Osteocyte (in vitro differentiated cells): ENCODE results near the gene YOD1. TPM values are rescaled to one million over a fixed set of nuclear protein-coding genes. Genes with fewer than 3 reads are reported as not detected.

Experiments used
- DNase-seq: peaks from one replicate; pipeline ENCODE4 v3.0.0; 2021; ENCODE audit warnings: mixed read lengths; ENCODE audit not compliant: unreplicated experiment; ENCODE audit errors: extremely low spot score
- H3K27ac Mint-ChIP-seq: one replicate; pipeline ENCODE4 v1.8.0; 2021; ENCODE audit warnings: mild to moderate bottlenecking, mixed read lengths; ENCODE audit not compliant: unreplicated experiment
- H3K27me3 Mint-ChIP-seq: one replicate; pipeline ENCODE4 v1.8.0; 2021; ENCODE audit warnings: mixed read lengths; ENCODE audit not compliant: unreplicated experiment
- H3K36me3 Mint-ChIP-seq: one replicate; pipeline ENCODE4 v1.8.0; 2021; ENCODE audit warnings: mixed read lengths; ENCODE audit not compliant: unreplicated experiment
- H3K4me1 Mint-ChIP-seq: one replicate; pipeline ENCODE4 v1.8.0; 2021; ENCODE audit warnings: mixed read lengths; ENCODE audit not compliant: unreplicated experiment
- H3K4me3 Mint-ChIP-seq: one replicate; pipeline ENCODE4 v1.8.0; 2021; ENCODE audit warnings: mild to moderate bottlenecking, moderate library complexity, mixed read lengths; ENCODE audit not compliant: unreplicated experiment
- H3K9me3 Mint-ChIP-seq: one replicate; pipeline ENCODE4 v1.8.0; 2021; ENCODE audit warnings: mixed read lengths; ENCODE audit not compliant: unreplicated experiment
- total RNA-seq: library from RNA; stranded (reverse); gene quantifications from 2 replicates; pipeline ENCODE4 v1.2.1, GENCODE V29; 2021
- TF ChIP-seq, protein P1 (sequence below): fragments of 200-600 bp; sonication (generic); IDR thresholded peaks from 2 replicates; pipeline ENCODE4 v1.5.0; 2021; ENCODE audit warnings: antibody characterized with exemption, mild to moderate bottlenecking, moderate library complexity

Gene YOD1
- total RNA-seq, 1 donor from 2014 or later = 4.6 TPM

DNA sequence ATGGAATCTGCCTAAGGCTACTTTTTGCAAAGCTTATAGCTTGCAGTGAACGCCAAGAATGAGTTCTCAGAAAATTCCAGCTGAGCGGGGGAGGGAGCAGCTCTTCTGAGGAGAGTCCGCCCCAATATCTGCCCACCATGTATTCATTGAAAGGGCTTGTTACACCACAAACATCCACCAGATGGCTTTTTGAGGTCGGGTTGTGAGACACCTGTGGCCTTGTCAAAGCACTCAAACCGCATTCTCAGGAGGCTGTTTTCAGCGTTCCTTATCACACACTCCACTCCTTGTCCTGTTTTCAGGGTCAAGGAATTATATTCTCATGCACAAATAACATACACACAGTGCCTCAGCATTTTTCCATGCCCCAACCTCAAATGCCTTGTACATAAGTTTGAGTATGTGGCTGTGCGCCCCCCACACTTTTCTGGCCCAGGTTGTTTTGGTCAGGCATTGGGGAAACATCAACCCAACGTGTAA lies 33.7 kb upstream of the YOD1 start:
- no peak for DNase-seq
- H3K9me3 Mint-ChIP-seq = no peaks in the 10 kb centered on the region
- peaks cover 23% of the 10 kb centered on the region for H3K27me3 Mint-ChIP-seq
- peaks cover 12% of the 10 kb centered on the region for H3K4me1 Mint-ChIP-seq
- no peak overlapping the region for H3K27ac Mint-ChIP-seq
- no peak overlapping the region for H3K4me3 Mint-ChIP-seq
- peaks cover 2% of the 10 kb centered on the region for H3K36me3 Mint-ChIP-seq
- TF ChIP-seq, protein P1, sequence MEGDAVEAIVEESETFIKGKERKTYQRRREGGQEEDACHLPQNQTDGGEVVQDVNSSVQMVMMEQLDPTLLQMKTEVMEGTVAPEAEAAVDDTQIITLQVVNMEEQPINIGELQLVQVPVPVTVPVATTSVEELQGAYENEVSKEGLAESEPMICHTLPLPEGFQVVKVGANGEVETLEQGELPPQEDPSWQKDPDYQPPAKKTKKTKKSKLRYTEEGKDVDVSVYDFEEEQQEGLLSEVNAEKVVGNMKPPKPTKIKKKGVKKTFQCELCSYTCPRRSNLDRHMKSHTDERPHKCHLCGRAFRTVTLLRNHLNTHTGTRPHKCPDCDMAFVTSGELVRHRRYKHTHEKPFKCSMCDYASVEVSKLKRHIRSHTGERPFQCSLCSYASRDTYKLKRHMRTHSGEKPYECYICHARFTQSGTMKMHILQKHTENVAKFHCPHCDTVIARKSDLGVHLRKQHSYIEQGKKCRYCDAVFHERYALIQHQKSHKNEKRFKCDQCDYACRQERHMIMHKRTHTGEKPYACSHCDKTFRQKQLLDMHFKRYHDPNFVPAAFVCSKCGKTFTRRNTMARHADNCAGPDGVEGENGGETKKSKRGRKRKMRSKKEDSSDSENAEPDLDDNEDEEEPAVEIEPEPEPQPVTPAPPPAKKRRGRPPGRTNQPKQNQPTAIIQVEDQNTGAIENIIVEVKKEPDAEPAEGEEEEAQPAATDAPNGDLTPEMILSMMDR = peak; percentile 61

DNA sequence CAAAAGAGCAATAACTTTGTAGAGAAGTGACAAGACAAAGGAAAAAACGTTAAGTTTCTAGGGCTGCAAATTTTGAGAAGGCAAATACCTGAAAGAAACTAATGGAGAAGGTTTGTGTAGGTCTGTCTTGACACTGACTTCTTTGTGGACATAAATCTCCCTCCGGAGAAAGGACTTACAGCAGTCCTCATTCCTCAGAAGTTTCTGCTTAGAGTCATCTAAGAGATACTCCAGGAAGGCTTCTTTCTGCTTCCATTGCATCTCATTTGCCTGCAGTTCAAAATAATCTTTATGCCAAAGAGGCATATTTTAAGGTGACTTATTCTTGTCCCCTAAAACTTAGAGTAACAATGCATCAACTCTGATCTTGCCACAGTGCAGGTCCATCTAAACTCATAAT lies 33.2 kb upstream of the YOD1 start:
- no peak overlapping the region for H3K27ac Mint-ChIP-seq
- H3K36me3 Mint-ChIP-seq = peaks cover 2% of the 10 kb centered on the region
- TF ChIP-seq, protein P1 = no peak
- DNase-seq = no peak
- no peaks in the 10 kb centered on the region for H3K9me3 Mint-ChIP-seq
- H3K4me3 Mint-ChIP-seq = no peak overlapping the region
- peaks cover 12% of the 10 kb centered on the region for H3K4me1 Mint-ChIP-seq
- peaks cover 21% of the 10 kb centered on the region for H3K27me3 Mint-ChIP-seq

DNA sequence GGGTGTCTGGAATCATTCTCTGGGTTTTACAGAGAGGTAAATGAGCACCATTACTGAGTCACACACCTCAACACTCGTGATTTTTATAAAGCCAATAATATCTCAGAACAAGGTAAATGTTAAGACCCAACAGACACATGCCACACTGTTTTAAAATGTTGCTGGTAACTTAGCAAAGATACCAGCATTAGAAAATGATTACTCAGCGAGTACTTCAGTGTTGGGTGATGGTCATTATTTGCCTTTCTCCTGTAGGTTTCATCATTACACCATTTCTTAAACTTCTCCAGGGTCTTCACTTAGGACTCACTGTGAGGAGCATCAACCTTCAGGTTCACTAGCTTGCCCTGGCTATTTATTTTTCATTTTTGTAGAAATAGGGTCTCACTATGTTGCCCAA lies 30.8 kb upstream of the YOD1 start:
- Mint-ChIP-seq H3K9me3 (no peaks in the 10 kb centered on the region), H3K27ac (no peak overlapping the region), H3K4me1 (peaks cover 12% of the 10 kb centered on the region), H3K36me3 (peaks cover 6% of the 10 kb centered on the region), H3K4me3 (no peak overlapping the region), H3K27me3 (peaks cover 13% of the 10 kb centered on the region)
- TF ChIP-seq, protein P1 = no peak
- DNase-seq = no peak

DNA sequence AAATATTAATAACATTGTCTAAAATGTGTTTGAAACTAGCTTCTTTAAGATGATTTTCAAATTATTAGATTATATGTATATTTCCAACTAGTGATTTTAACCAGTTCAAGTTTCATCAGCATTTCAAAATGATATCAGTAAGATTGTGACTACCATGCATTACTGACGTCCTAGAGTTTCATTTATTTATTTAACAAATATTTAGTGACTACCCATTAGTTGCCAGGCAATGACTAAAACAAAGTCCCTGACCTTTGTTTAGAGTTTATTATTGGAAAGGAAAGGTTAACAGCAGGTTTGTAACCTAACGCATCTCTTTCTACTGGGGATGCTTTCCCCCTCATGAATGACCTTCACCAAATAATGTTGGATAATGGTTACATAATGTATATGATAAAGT lies 30.1 kb upstream of the YOD1 start:
- Mint-ChIP-seq H3K4me3 (no peak overlapping the region), H3K27me3 (peaks cover 13% of the 10 kb centered on the region)

DNA sequence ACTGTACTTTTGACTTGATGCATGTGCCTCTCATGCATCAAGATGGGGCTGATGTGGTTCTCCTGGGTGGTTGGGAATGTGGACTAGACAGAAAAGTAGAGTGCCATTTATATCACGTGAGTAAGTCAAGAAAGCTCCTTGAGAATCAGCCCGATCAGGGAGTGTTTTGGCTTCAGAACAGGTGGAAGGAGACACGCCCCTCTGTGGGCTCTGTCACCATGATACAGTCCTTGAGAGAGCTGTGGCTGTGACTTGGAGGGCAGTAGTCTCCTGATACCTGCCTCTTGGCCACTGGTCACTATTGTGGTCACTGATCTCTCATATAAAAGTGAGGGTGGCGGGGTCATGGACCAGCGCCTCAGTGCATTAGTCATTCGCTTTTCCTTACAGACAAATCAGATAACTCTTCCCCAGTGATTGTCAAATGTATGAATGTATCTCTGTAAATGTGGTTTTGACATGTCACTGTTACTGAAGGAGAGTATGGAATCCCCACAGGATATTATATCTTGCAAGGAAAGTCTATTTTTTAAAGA lies 28.8 kb upstream of the YOD1 start:
- H3K4me1 Mint-ChIP-seq = peaks cover 9% of the 10 kb centered on the region
- H3K27me3 Mint-ChIP-seq = peaks cover 13% of the 10 kb centered on the region
- TF ChIP-seq, protein P1 = no peak
- no peak overlapping the region for H3K27ac Mint-ChIP-seq
- H3K9me3 Mint-ChIP-seq = no peaks in the 10 kb centered on the region
- H3K36me3 Mint-ChIP-seq = peaks cover 14% of the 10 kb centered on the region
- H3K4me3 Mint-ChIP-seq = no peak overlapping the region
- no peak for DNase-seq

More for the DNA sequence above, 30.1 kb upstream of the YOD1 start:
- DNase-seq = no peak
- TF ChIP-seq, protein P1 = no peak
- Mint-ChIP-seq H3K36me3 (peaks cover 6% of the 10 kb centered on the region), H3K9me3 (no peaks in the 10 kb centered on the region), H3K27ac (no peak overlapping the region), H3K4me1 (peaks cover 12% of the 10 kb centered on the region)
